ENCODE data around the gene TMEM121.

Gene TMEM121

DNA sequence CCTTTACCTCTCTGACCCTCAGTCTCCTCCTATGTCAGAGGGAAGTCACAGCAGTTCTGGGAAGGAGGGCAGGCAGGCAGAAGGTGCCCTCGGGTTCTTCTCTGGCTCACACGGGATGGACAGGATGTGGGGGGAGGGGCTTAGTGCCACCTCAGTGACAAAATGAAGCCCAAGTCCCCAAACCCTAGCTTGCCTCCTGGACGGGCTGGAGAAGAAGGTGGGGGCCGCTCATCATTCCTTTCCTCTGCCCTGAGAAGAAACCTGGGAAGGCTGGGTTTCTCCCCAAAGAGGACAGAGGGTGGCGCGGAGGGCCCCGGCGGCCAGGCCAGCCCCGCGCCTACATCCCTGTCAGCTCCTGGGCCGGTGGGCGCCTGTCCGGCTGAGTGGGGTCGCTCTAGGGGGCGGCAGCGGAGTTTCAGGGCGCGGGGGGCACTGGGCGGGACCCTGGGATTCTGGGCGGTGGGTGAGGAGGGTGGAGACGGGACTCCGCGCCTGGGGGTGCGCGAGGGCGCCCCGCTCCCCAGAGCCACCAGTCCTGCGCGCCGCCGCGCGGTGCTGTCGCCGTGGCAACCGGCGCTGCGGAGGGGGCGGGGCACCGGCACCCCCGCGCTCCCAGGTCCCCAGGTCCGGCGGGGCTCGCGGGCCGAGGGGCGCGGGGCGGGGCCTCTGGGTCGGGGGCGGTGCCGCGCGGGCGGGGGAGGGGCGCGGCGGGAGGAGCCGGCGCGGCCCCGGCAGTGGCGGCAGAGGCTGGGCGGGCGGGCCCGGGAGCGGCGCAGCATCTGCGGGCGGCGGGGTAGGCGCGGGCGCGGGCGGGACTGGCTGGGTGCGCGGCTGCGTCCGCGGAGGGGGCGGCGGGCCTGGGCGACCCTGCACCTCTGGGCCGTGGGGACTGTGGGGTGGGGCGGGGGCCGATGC lies at the start of gene TMEM121:
TSS of gene TMEM121 (plus strand) at position 723 of the 915 bp plus-strand sequence. CDS start 2,252 bp downstream, outside the sequence.
- no peak for DNase-seq (ENCODE audit: low read depth in 2 of 2)

- DNase-seq (ENCODE audit: low read depth in 2 of 2) = no peak
Observed at GRCh38 chr14:105476831-105477659, 49.3 kb upstream of the TMEM121 start.

GRCh38 chr14:105477660-105478397 lies 48.6 kb upstream of the TMEM121 start:
- DNase-seq (ENCODE audit: low read depth in 2 of 2) = no peak

DNA sequence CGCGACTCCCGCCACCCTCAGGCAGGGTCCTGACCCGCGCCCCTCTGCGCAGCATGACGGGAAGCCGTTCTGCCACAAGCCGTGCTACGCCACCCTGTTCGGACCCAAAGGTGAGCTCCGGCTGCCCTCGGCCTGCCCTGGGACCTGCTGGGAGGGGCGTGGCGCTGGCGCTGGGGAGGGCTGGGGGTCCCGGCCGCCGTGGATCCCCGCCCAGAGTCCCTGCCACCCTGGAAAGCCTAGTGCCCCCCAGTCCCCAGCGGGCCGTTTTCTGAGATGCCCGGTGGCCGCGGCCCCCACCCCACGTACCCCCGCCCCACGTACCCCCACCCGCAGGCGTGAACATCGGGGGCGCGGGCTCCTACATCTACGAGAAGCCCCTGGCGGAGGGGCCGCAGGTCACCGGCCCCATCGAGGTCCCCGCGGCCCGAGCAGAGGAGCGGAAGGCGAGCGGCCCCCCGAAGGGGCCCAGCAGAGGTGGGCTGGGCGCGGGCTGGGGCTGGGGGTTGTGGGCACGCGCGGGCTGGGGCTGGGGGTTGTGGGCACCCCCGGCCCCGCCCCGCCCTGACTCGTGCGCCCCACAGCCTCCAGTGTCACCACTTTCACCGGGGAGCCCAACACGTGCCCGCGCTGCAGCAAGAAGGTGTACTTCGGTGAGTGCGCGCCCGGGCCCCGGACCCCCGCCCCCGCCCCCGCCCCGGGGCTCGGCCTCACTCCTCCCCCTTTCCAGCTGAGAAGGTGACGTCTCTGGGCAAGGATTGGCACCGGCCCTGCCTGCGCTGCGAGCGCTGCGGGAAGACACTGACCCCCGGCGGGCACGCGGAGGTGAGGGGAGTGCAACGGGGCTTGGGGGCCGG lies 47.8 kb upstream of the TMEM121 start:
- DNase-seq (ENCODE audit: low read depth in 2 of 2) = no peak

DNA sequence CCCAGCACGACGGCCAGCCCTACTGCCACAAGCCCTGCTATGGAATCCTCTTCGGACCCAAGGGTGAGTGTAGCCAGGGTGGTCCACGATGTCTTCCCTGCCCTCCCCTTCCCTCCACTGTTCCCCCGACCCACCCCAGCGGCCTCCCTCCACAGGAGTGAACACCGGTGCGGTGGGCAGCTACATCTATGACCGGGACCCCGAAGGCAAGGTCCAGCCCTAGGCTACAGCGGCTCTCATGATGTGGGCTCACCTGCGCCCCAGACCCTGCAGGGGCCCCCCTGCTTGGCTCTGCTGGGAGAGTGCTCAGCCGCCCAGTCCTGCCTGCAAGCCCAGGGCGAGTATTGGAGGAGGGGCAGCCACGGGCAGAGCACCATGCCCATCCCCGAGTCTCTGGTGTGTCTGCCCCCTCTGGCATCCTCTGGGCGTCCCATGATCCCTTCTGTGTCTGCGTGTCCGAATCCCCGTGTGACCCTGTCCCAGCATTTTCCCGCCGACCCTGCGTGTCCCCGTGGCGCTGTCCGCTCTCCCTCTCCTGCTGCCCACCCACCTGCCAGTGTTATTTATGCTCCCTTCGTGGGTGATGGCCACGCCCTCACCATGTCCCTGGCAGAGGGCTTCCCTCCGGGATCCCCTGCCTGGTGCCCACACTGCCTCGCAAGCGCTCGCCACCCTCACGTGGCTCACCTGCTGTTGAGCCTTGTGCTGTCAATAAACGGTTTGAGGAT lies 46.8 kb upstream of the TMEM121 start:
- no peak for DNase-seq (ENCODE audit: low read depth in 2 of 2)

DNA sequence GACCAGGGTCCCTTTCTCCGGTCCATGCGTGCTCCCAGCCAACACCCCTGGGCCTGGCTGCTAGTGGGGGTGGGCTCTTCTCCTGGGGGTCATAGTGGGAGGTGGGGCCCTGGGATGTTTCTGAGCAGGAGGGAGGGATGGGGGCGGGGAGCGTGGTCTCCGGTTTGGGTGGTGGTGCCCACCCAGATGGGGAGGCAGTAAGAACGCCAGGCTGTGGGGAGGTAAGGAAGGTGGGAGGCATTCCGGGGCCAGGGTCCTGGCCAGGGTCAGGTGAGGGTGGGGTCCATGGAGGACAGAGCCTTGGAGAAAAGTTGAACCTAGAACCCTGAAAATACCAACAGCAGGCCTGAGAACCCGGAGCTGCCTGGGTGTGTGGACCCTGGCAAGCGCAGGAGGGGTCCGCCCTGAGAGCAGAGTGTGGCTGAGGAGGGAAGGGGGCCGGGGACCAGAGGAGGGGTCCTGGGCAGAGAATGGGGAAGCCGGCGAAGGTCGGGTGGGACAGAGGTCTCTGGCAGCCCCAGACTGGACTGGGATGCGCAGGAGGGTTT lies 46.1 kb upstream of the TMEM121 start:
- no peak for DNase-seq (ENCODE audit: low read depth in 2 of 2)

DNA sequence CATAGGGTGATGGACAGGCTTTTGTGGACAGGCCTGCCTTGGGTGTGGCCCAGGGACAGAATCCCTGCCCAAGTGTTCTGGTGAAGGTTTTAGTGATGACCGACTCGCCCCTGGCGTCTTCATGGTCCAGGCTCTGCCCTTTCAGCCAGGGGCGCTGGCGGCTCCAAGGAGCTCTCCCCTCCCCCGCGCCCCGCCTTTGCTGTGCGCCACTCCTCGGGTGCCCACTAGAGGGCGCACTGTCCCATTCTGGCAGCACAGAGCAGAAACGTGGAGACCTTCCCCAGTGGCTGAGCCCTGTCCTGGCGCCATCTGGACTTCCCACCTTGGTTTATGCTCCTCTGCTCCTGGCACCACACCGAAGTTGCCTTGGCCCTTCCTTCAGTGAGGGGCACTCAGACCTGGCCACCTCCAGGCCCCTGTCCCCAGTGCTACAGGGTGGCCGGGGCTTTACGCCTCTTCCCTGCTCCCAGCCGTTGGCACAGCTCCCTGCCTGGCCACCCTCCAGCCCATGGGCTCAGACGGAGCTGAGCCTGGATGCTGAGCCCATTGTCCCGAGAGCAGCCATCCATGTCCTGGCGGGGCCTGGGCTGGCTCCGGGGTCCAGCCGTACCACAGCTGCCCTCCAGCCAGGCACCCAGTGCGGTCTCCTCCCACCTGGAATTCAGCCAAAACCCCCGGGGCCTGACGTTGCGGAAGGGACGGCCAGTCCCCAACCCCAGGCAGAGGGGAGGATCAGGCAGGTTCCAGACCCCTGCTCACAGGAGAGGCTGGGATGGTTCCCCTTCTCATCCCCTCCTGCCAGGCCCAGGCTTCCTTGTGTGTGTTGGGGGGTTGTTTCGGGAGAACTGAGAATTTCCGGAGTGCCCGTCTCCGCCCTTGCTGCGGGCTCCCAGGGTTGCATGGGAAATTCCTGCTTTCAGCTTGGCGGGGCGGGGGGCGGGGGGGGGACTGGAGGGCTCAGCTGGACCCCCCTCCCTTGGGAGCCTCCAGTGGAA lies 45.3 kb upstream of the TMEM121 start:
- DNase-seq (ENCODE audit: low read depth in 2 of 2) = peak; percentile 74 to 86

- DNase-seq (ENCODE audit: low read depth in 2 of 2) = peak; percentile 87 to 90
Observed at GRCh38 chr14:105481886-105482457, 44.4 kb upstream of the TMEM121 start.

- no peak for DNase-seq (ENCODE audit: low read depth in 2 of 2)
Observed at GRCh38 chr14:105482486-105483110, 43.8 kb upstream of the TMEM121 start.

DNA sequence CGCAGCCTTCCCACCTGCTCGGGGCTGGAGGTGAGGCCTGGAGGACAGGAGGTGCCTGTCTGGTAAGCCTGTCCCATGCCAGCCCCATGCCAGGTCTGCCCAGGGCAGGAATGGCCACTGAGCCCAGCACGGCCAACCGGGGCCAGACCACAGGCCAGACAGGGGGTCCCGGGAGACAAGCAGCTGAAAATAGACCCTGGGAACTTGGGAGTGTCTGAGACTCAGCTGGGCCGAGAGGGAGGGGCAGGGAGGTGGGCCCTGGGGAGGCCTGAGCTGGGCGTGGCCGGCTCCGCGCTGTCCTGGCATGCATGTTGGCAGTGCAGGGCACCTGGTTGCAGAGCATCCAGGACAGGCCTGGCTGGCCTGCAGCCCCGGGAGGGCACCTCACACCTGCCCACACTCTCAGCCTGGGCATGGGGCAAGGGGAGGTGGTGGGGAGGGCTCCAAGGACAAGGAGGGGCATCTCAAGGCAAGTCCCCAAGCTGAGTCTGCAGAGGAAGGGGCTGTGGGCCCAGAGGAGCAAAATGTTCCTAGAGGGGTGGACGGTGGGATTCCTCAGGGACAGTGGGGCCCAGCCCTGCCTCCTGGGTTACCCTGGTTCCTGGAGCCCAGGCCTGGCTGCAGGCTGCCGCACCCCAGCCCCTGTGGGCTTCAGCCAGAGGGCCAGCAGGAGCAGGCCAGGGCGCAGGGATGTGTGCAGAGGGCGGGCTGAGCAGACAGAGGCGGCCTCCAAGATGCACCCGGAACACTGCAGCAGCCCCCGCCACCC lies 42.9 kb upstream of the TMEM121 start:
- no peak for DNase-seq (ENCODE audit: low read depth in 2 of 2)

GRCh38 chr14:105484069-105484996 lies 42.0 kb upstream of the TMEM121 start:
- DNase-seq (ENCODE audit: low read depth in 2 of 2) = no peak

- DNase-seq (ENCODE audit: low read depth in 2 of 2) = no peak
Observed at GRCh38 chr14:105484997-105485393, 41.4 kb upstream of the TMEM121 start.

DNA sequence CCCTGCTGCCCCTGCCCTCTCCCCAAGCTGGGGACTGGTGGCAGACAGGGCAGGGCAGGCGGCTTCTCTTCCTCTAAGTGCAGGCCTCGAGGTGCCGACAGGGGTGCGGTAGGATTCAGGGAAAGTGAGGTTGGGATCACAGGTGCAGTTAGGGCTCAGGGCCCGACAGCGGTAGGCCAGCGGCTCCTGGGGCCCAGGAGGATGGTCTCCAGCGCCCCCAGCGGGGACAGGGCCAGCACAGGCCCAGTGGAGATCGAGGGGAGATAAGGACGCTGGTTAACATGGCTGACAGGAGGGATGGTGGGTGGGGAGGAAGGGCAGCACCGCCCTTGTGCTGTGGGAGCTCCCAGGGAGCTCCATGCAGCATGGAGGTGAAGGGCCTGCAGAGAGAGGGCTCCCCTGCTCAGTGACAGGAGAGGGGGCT lies 40.6 kb upstream of the TMEM121 start:
- no peak for DNase-seq (ENCODE audit: low read depth in 2 of 2)

- no peak for DNase-seq (ENCODE audit: low read depth in 2 of 2)
Observed at GRCh38 chr14:105486163-105486973, 40.0 kb upstream of the TMEM121 start, which contains the start of gene CRIP1. TSS of gene CRIP1 (plus strand) at chr14:105486886. CDS start at chr14:105487260, 374 bp downstream.

GRCh38 chr14:105486974-105487448 lies 39.4 kb upstream of the TMEM121 start:
- no peak for DNase-seq (ENCODE audit: low read depth in 2 of 2)
